ENCODE measurements around the gene PIGP.

DNA sequence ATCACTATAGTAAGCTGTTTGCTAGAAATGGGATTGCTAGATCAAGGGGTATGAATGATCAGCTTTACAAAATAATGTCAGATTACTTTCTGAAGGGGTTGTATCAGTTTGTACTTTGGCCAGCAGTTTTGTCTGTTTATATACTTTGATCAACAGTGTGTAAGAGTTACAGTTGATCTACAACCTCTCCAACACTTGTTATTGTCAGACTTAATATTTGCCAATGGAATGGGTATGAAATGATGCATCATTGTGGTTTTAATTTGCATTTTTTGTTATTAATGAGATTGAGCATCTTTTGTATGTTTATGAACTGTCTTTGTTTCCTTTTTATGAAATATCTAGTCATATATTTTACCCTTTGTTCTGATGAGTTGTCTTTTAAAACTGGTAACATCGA is 4.5 kb upstream of the PIGP start:
- TF ChIP-seq, protein P1, sequence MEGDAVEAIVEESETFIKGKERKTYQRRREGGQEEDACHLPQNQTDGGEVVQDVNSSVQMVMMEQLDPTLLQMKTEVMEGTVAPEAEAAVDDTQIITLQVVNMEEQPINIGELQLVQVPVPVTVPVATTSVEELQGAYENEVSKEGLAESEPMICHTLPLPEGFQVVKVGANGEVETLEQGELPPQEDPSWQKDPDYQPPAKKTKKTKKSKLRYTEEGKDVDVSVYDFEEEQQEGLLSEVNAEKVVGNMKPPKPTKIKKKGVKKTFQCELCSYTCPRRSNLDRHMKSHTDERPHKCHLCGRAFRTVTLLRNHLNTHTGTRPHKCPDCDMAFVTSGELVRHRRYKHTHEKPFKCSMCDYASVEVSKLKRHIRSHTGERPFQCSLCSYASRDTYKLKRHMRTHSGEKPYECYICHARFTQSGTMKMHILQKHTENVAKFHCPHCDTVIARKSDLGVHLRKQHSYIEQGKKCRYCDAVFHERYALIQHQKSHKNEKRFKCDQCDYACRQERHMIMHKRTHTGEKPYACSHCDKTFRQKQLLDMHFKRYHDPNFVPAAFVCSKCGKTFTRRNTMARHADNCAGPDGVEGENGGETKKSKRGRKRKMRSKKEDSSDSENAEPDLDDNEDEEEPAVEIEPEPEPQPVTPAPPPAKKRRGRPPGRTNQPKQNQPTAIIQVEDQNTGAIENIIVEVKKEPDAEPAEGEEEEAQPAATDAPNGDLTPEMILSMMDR (IDR thresholded peaks at IDR 0.05): no peak
- TF ChIP-seq POLR2AphosphoS5 (IDR thresholded peaks at IDR 0.05) (no peak), POLR2A (IDR thresholded peaks at IDR 0.05) (no peak)

Data from breast epithelium (tissue), 3 donors.